Esophagus muscularis mucosa (tissue), 4 donors: Measurements from ENCODE around the gene AP1M2. TPM values are rescaled to one million over a fixed set of nuclear protein-coding genes. Genes with fewer than 3 reads are reported as not detected.
"Not testable (repeated sequence)": the region's sequence is repeated elsewhere in the genome, so short reads cannot be mapped to it uniquely, and the experiment has no call there.

Experiments used
- DNase-seq: peaks from one replicate; pipeline ENCODE4 v3.0.0-alpha.2; 2017; ENCODE audit errors: extremely low spot score
- H3K27ac ChIP-seq, 4 donors: fragments of 200-600 bp; sonication (generic); replicated peaks in 1 of 4; 1 replicate in 3 of 4; 2 replicates in 1 of 4; pipeline ENCODE4 v1.5.1; 2016 to 2019; ENCODE audit warnings: mild to moderate bottlenecking in 1 of 4
- H3K27me3 ChIP-seq, 4 donors: fragments of 200-600 bp; sonication (generic); one replicate each; pipeline versions ENCODE4 v1.5.1 to v1.6.0; 2016 to 2019
- H3K36me3 ChIP-seq, 4 donors: fragments of 200-600 bp; sonication (generic); one replicate each; pipeline ENCODE4 v1.5.1; 2016 to 2019
- H3K4me1 ChIP-seq, 4 donors: fragments of 200-600 bp; sonication (generic); one replicate each; pipeline ENCODE4 v1.5.1; 2016 to 2019
- H3K4me3 ChIP-seq, 4 donors: fragments of 200-600 bp; sonication (generic); 1 replicate in 2 of 4; 2 replicates in 2 of 4; pipeline ENCODE4 v1.5.1; 2016 to 2019; ENCODE audit warnings: mild to moderate bottlenecking in 4 of 4, moderate library complexity in 1 of 4
- H3K9me3 ChIP-seq, 4 donors: fragments of 200-600 bp; sonication (generic); 1 replicate in 3 of 4; 2 replicates in 1 of 4; pipeline ENCODE4 v1.5.1; 2016 to 2019
- EP300 ChIP-seq: sonication (generic); formaldehyde crosslinking; IDR thresholded peaks from one replicate; pipeline ENCODE4 v1.6.1; 2017; ENCODE audit warnings: antibody characterized with exemption
- POLR2A ChIP-seq: fragments of 450-650 bp; IDR thresholded peaks from one replicate; pipeline ENCODE4 v1.6.1; 2017; ENCODE audit warnings: antibody characterized with exemption, moderate library complexity, mild to moderate bottlenecking, low read depth
- POLR2AphosphoS5 ChIP-seq, 2 donors: sonication (generic); formaldehyde crosslinking; IDR thresholded peaks; one replicate each; pipeline ENCODE4 v1.6.1; 2017; ENCODE audit warnings: antibody characterized with exemption in 2 of 2
- WGBS: methylation state at CpG from one replicate; pipeline ENCODE4 v1.1.5; 2018; 5-methylcytosine and 5-hydroxymethylcytosine counted together
- intact Hi-C: fragments of 100-400 bp; cut with DNase I; formaldehyde crosslinking; loops from one replicate; pipeline ENCODE4 v1.15.1; 2023
- total RNA-seq, 4 donors: library from RNA; depleted of rRNA; stranded (reverse); fragments of >200 nt; gene quantifications; one replicate each; pipeline versions ENCODE4 v1.1.0 to v1.2.1, GENCODE V29; 2016
- TF ChIP-seq, protein P1 (sequence below), 3 experiments: fragments of 200-600 bp in 2 of 3; fragments of 450-650 bp in 1 of 3; sonication (generic) in 2 of 3; IDR thresholded peaks; one replicate each; pipeline ENCODE4 v1.5.1; 2017 to 2019; ENCODE audit warnings: antibody characterized with exemption in 3 of 3, mild to moderate bottlenecking in 2 of 3, moderate library complexity in 1 of 3

AP1M2 gene
- total RNA-seq, 4 donors from 2014 or later: not detected

DNA sequence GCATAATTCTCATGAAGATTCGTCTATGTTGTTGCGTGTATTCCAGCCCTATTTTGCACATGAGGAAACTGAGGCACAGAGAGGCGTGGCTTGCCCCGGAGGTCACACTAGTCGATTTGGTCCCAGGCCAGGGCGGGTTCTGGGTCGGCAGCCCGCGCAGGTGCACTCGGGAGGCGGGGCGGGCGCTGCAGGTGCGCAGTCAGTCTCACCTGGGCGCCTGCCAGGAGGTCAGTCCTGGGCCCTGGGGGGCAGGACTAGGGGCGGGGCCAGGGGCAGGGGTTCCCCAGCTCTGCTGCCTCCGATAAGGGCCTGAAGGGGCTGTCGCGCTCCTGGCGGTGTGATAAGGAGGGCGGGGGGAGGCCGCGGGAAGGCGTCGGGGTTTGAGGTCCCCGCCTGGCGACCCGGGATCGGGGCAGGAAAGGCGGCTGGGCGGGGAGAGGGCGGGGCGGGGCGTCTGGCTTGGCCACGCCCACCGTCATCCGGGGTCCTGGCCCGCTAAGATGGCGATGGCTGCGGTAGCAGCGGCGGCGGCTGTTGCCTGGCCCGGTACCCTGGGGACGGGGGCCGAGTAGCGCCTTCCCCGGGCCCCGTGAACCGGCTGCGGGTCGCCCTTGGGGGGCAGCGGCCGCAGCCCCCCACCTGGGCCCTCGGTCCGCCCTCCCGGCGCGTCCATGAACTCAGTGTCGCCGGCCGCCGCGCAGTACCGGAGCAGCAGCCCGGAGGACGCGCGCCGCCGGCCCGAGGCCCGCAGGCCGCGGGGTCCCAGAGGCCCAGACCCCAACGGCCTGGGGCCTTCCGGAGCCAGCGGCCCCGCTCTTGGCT lies 43.5 kb downstream of the AP1M2 start, which contains the start of gene ATG4D:
Gene ATG4D, plus strand, starts transcription at position 485 of the 822 bp plus-strand sequence. Its CDS starts 187 bp downstream, at position 672.
- peaks cover 0 to 4% (median 0%) of the 10 kb centered on the region in 4 donors for H3K27me3 ChIP-seq
- H3K9me3 ChIP-seq: no peaks in the 10 kb centered on the region
- TF ChIP-seq POLR2AphosphoS5 (IDR thresholded peaks at IDR 0.05) (peak; percentile 78 to 92), POLR2A (peak; percentile 78), EP300 (no peak)
- TF ChIP-seq, protein P1, sequence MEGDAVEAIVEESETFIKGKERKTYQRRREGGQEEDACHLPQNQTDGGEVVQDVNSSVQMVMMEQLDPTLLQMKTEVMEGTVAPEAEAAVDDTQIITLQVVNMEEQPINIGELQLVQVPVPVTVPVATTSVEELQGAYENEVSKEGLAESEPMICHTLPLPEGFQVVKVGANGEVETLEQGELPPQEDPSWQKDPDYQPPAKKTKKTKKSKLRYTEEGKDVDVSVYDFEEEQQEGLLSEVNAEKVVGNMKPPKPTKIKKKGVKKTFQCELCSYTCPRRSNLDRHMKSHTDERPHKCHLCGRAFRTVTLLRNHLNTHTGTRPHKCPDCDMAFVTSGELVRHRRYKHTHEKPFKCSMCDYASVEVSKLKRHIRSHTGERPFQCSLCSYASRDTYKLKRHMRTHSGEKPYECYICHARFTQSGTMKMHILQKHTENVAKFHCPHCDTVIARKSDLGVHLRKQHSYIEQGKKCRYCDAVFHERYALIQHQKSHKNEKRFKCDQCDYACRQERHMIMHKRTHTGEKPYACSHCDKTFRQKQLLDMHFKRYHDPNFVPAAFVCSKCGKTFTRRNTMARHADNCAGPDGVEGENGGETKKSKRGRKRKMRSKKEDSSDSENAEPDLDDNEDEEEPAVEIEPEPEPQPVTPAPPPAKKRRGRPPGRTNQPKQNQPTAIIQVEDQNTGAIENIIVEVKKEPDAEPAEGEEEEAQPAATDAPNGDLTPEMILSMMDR (IDR thresholded peaks at IDR 0.05): no peak
- peaks cover 9 to 28% (median 24%) of the 10 kb centered on the region in 4 donors for H3K36me3 ChIP-seq
- peak within 1 kb of the TSS; percentile 90 to 95 (median 92) for H3K27ac ChIP-seq
- H3K4me3 ChIP-seq: peak within 1 kb of the TSS; percentile 89 to 100 (median 97)
- WGBS: 3% methylated on average over 17 of the region's 79 CpGs
- intact Hi-C loops: no loop called here
- peaks cover 19 to 32% (median 27%) of the 10 kb centered on the region in 4 donors for H3K4me1 ChIP-seq
- peak; percentile 94 for DNase-seq

DNA sequence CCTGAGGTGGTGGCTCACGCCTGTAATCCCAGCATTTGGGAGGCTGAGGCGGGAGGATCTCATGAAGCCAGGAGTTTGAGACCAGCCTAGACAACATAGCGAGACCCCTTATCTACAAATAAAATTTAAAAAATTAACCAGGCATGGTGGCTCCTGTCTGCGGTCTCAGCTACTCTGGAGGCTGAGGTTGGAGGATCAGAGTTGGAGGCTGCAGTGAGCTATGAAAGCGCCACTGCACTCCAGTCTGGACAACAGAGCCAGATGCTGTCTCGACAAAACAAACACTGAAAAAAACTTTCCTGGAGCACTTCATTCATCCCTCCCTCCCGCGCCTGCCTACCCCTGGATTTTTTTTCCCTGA lies 44.1 kb downstream of the AP1M2 start:
- Histone ChIP-seq H3K27me3 (peaks cover 0 to 6% (median 0%) of the 10 kb centered on the region in 4 donors), H3K36me3 (peaks cover 9 to 22% (median 18%) of the 10 kb centered on the region in 4 donors), H3K27ac (peak overlapping the region; percentile 90 to 95 (median 92)), H3K4me3 (peak overlapping the region; percentile 89 to 100 (median 97)), H3K9me3 (no peaks in the 10 kb centered on the region), H3K4me1 (peaks cover 19 to 32% (median 27%) of the 10 kb centered on the region in 4 donors)
- 55% methylated on average over 8 of the region's 8 CpGs for WGBS
- TF ChIP-seq POLR2A (no peak), EP300 (no peak), POLR2AphosphoS5 (IDR thresholded peaks at IDR 0.05) (no peak)
- TF ChIP-seq, protein P1 (IDR thresholded peaks at IDR 0.05): no peak
- no peak for DNase-seq
- intact Hi-C loops: no loop called here

DNA sequence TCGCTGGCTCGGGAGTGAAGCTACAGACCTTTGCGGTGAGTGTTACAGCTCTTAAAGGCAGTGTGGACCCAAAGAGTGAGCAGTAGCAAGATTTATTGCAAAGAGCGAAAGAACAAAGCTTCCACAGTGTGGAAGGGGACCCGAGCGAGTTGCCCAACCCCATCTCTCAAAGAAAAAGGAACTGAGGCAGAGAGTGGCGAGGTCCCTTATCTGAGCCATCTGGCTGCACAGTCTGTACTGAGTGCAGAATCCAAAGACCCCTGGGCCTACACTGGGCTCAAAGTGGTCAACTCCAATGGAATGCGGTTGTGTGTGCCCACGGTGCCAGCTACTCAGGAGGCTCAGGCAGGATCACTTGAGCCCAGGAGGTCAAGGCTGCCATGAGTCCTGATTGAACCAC lies 48.1 kb downstream of the AP1M2 start:
- H3K9me3 ChIP-seq, H3K36me3 ChIP-seq, H3K27ac ChIP-seq, DNase-seq, intact Hi-C loops, H3K4me3 ChIP-seq, H3K4me1 ChIP-seq: not testable (repeated sequence)
- 69% methylated on average over 9 of the region's 9 CpGs for WGBS
- peaks cover 0 to 29% (median 0%) of the 10 kb centered on the region in 4 donors for H3K27me3 ChIP-seq

DNA sequence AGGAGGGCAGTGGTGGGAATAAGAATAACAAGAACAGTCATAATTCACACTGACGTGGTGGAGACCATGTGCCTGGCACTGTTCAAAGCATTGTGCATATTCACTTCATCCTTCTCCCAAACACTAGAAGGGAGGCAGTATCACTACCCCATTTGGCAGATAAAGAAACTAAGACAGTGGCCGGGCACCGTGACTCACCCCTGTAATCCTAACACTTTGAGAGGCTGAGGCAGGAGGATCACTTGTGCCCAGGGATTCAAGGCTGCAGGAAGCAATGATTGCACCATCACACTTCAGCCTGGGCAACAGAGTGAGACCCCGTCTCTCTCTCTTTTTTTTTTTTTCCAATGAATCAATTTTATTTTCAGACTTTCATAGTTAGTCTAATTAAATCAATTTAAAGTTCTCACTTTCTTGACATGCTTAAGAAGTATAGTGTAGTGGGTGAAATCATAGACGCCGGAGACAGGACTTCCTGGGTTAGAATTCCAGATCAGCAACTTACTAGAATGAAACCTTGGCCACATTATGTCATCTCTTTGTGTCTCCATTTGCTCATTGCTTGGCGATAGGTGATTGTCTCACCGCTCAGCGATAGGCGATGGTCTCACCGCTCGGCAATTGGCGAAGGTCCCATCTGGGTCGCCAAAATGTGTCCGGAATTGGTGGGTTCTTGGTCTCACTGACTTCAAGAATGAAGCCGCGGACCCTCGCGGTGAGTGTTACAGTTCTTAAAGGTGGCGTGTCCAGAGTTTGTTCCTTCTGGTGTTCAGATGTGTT lies 48.7 kb downstream of the AP1M2 start:
- H3K27me3 ChIP-seq: peaks cover 0 to 29% (median 0%) of the 10 kb centered on the region in 4 donors
- 69% methylated on average over 16 of the region's 20 CpGs for WGBS
- no peak overlapping the region for H3K4me3 ChIP-seq
- H3K9me3 ChIP-seq: no peaks in the 10 kb centered on the region
- no peak overlapping the region for H3K27ac ChIP-seq
- H3K4me1 ChIP-seq: peaks cover 2 to 5% (median 4%) of the 10 kb centered on the region in 4 donors
- TF ChIP-seq POLR2AphosphoS5 (IDR thresholded peaks at IDR 0.05) (no peak), POLR2A (no peak), EP300 (no peak)
- TF ChIP-seq, protein P1 (IDR thresholded peaks at IDR 0.05): no peak
- no peaks in the 10 kb centered on the region for H3K36me3 ChIP-seq
- no peak for DNase-seq
- intact Hi-C loops: no loop called here

DNA sequence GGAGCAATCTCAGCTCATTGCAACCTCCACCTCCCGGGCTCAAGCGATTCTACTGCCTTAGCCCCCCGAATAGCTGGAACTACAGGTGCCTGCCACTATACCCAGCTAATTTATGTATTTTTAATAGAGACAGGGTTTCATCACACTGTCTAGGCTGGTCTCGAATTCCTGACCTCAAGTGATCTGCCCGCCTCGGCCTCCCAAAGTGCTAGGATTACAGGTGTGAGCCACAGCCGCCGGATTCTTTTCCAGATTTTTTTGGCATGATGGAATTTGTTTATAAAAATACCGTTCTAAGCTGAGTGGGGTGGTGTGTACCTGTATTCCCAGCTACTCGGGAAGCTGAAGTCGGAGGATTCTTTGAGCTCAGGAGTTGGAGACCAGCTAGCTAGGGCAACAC lies 49.4 kb downstream of the AP1M2 start:
- Histone ChIP-seq H3K4me3 (no peak overlapping the region), H3K36me3 (no peaks in the 10 kb centered on the region), H3K27ac (no peak overlapping the region), H3K27me3 (peaks cover 0 to 29% (median 0%) of the 10 kb centered on the region in 4 donors), H3K4me1 (no peaks in the 10 kb centered on the region), H3K9me3 (peaks cover 0 to under 1% (median 0%) of the 10 kb centered on the region in 4 donors)
- TF ChIP-seq POLR2AphosphoS5 (IDR thresholded peaks at IDR 0.05): no peak
- TF ChIP-seq POLR2A: no peak
- TF ChIP-seq, protein P1 (IDR thresholded peaks at IDR 0.05): no peak
- TF ChIP-seq EP300: no peak
- intact Hi-C loops: no loop called here
- no peak for DNase-seq
- 69% methylated on average over 11 of the region's 11 CpGs for WGBS
